Right atrium auricular region (tissue), 2 donors: ENCODE results near the gene TSPAN4. TPM values are rescaled to one million over a fixed set of nuclear protein-coding genes. Genes with fewer than 3 reads are reported as not detected.

Experiments
- DNase-seq: peaks from one replicate; pipeline ENCODE4 v3.0.0-alpha.2; 2019; ENCODE audit warnings: low spot score
- H3K27ac ChIP-seq, 2 donors: fragments of 200-600 bp; sonication (generic); 1 replicate in 1 of 2; 2 replicates in 1 of 2; pipeline ENCODE4 v1.5.1; 2016 to 2019
- H3K27me3 ChIP-seq, 2 donors: fragments of 200-600 bp; sonication (generic); one replicate each; pipeline versions ENCODE4 v1.5.1 to v1.6.0; 2017 to 2019
- H3K36me3 ChIP-seq: fragments of 200-600 bp; sonication (generic); one replicate; pipeline ENCODE4 v1.5.1; 2016
- H3K4me1 ChIP-seq, 2 donors: fragments of 200-600 bp; sonication (generic); one replicate each; pipeline versions ENCODE4 v1.5.1 to v1.6.0; 2017 to 2019
- H3K4me3 ChIP-seq, 2 donors: fragments of 200-600 bp; sonication (generic); 1 replicate in 1 of 2; 2 replicates in 1 of 2; pipeline ENCODE4 v1.5.1; 2017 to 2019; ENCODE audit warnings: mild to moderate bottlenecking in 1 of 2, moderate library complexity in 1 of 2
- H3K9me3 ChIP-seq, 2 donors: fragments of 200-600 bp; sonication (generic); one replicate each; pipeline ENCODE4 v1.5.1; 2019
- CTCF ChIP-seq, 2 donors: fragments of 200-600 bp; sonication (generic); IDR thresholded peaks; one replicate each; pipeline ENCODE4 v1.5.1; 2019; ENCODE audit warnings: antibody characterized with exemption in 2 of 2
- total RNA-seq, 2 donors: library from RNA; depleted of rRNA; stranded (reverse); fragments of >200 nt; gene quantifications; one replicate each; pipeline ENCODE4 v1.1.0, GENCODE V29; 2016

Gene TSPAN4
- total RNA-seq, 2 donors from 2014 or later: 37.2 to 81.0 TPM

- no peaks in the 10 kb centered on the region for H3K9me3 ChIP-seq
- H3K4me3 ChIP-seq: no peak overlapping the region
- no peaks in the 10 kb centered on the region for H3K27me3 ChIP-seq
- H3K36me3 ChIP-seq: peaks cover 26% of the 10 kb centered on the region
- no peaks in the 10 kb centered on the region for H3K4me1 ChIP-seq
- no peak overlapping the region for H3K27ac ChIP-seq
- TF ChIP-seq CTCF (IDR thresholded peaks at IDR 0.05): no peak
- no peak for DNase-seq
These were observed 26.9 kb downstream of the TSPAN4 start for GRCh38 chr11:869399-870126.

- TF ChIP-seq CTCF (IDR thresholded peaks at IDR 0.05): no peak
- no peak for DNase-seq
- H3K9me3 ChIP-seq: no peaks in the 10 kb centered on the region
- H3K27ac ChIP-seq: no peak overlapping the region
- H3K4me1 ChIP-seq: no peaks in the 10 kb centered on the region
- no peaks in the 10 kb centered on the region for H3K27me3 ChIP-seq
- H3K36me3 ChIP-seq: peaks cover 21% of the 10 kb centered on the region
- no peak overlapping the region for H3K4me3 ChIP-seq
These were observed 27.4 kb downstream of the TSPAN4 start for GRCh38 chr11:870127-870413.

- peaks cover 17% of the 10 kb centered on the region for H3K36me3 ChIP-seq
- H3K4me1 ChIP-seq: no peaks in the 10 kb centered on the region
- no peaks in the 10 kb centered on the region for H3K9me3 ChIP-seq
- TF ChIP-seq CTCF (IDR thresholded peaks at IDR 0.05): no peak
- no peak for DNase-seq
- H3K27me3 ChIP-seq: no peaks in the 10 kb centered on the region
- H3K27ac ChIP-seq: no peak overlapping the region
- H3K4me3 ChIP-seq: no peak overlapping the region
These were observed 27.8 kb downstream of the TSPAN4 start for GRCh38 chr11:870418-870817.

GRCh38 chr11:871472-871871 is 28.8 kb downstream of the TSPAN4 start:
- Histone ChIP-seq H3K36me3 (peaks cover 7% of the 10 kb centered on the region), H3K27ac (no peak overlapping the region)
- no peak for TF ChIP-seq CTCF (IDR thresholded peaks at IDR 0.05)

GRCh38 chr11:872799-873198 is 30.1 kb downstream of the TSPAN4 start:
- DNase-seq: no peak
- no peak for TF ChIP-seq CTCF (IDR thresholded peaks at IDR 0.05)
- peaks cover 0 to 9% of the 10 kb centered on the region in 2 donors for H3K4me1 ChIP-seq
- no peak overlapping the region for H3K27ac ChIP-seq
- H3K4me3 ChIP-seq: no peak overlapping the region
- no peaks in the 10 kb centered on the region for H3K36me3 ChIP-seq
- no peaks in the 10 kb centered on the region for H3K27me3 ChIP-seq
- no peaks in the 10 kb centered on the region for H3K9me3 ChIP-seq

More at GRCh38 chr11:871472-871871, 28.8 kb downstream of the TSPAN4 start:
- Histone ChIP-seq H3K4me1 (peaks cover 0 to 2% of the 10 kb centered on the region in 2 donors), H3K9me3 (no peaks in the 10 kb centered on the region), H3K4me3 (no peak overlapping the region), H3K27me3 (no peaks in the 10 kb centered on the region)
- DNase-seq: no peak

- DNase-seq: no peak
- Histone ChIP-seq H3K4me3 (no peak overlapping the region), H3K27ac (no peak overlapping the region), H3K9me3 (no peaks in the 10 kb centered on the region), H3K27me3 (no peaks in the 10 kb centered on the region), H3K36me3 (no peaks in the 10 kb centered on the region), H3K4me1 (peaks cover 0 to 9% of the 10 kb centered on the region in 2 donors)
- no peak for TF ChIP-seq CTCF (IDR thresholded peaks at IDR 0.05)
These were observed 31.1 kb downstream of the TSPAN4 start for GRCh38 chr11:873706-874105.
